Astrocyte (in vitro differentiated cells and primary cell): ENCODE measurements around the gene APPL1. TPM values are rescaled to one million over a fixed set of nuclear protein-coding genes. Genes with fewer than 3 reads are reported as not detected.

ENCODE experiments used
- DNase-seq: peaks from one replicate; pipeline ENCODE4 v3.0.0-alpha.2; 2010; ENCODE audit warnings: low read depth
- FAIRE-seq: peaks from 2 replicates; lab custom pipeline; 2011; peaks lifted over from hg19 to GRCh38; lab: Jason Lieb, UNC
- H2AFZ ChIP-seq: 2 replicates; pipeline ENCODE4 v1.6.0; 2012; ENCODE audit warnings: low read depth, low read length, inconsistent platforms
- H3K27ac ChIP-seq: 2 replicates; pipeline ENCODE4 v1.5.1; 2011; ENCODE audit warnings: low read depth, low read length, inconsistent platforms
- H3K27me3 ChIP-seq: 2 replicates; pipeline ENCODE4 v1.6.0; 2011; ENCODE audit warnings: low read length, inconsistent platforms; ENCODE audit not compliant: insufficient read depth
- H3K36me3 ChIP-seq: 2 replicates; pipeline ENCODE4 v1.5.1; 2011; ENCODE audit warnings: low read length, inconsistent platforms; ENCODE audit not compliant: insufficient read depth
- H3K4me1 ChIP-seq: 2 replicates; pipeline ENCODE4 v1.5.1; 2011; ENCODE audit warnings: low read length, inconsistent platforms; ENCODE audit not compliant: insufficient read depth
- H3K4me2 ChIP-seq: 2 replicates; pipeline ENCODE4 v1.6.0; 2012; ENCODE audit warnings: low read length, inconsistent platforms
- H3K4me3 ChIP-seq: 2 replicates; pipeline ENCODE4 v1.5.1; 2011; ENCODE audit warnings: low read depth, mild to moderate bottlenecking, low read length, inconsistent platforms; ENCODE audit not compliant: insufficient read depth
- H3K79me2 ChIP-seq: 2 replicates; pipeline ENCODE4 v1.6.0; 2012; ENCODE audit warnings: mild to moderate bottlenecking, low read length, inconsistent platforms; ENCODE audit not compliant: insufficient read depth
- H3K9ac ChIP-seq: 2 replicates; pipeline ENCODE4 v1.6.0; 2012; ENCODE audit warnings: mild to moderate bottlenecking, low read length, inconsistent platforms
- H3K9me3 ChIP-seq: 2 replicates; pipeline ENCODE4 v1.5.1; 2012; ENCODE audit warnings: low read depth, mild to moderate bottlenecking, low read length, inconsistent platforms; ENCODE audit not compliant: insufficient read depth
- H4K20me1 ChIP-seq: 2 replicates; pipeline ENCODE4 v1.6.0; 2012; ENCODE audit warnings: low read length, inconsistent platforms; ENCODE audit not compliant: insufficient read depth
- H3K27ac Mint-ChIP-seq: one replicate; pipeline ENCODE4 v1.8.0; 2021; ENCODE audit warnings: mild to moderate bottlenecking, mixed read lengths; ENCODE audit not compliant: unreplicated experiment
- H3K27me3 Mint-ChIP-seq: one replicate; pipeline ENCODE4 v1.8.0; 2021; ENCODE audit warnings: low read depth, mixed read lengths; ENCODE audit not compliant: unreplicated experiment
- H3K36me3 Mint-ChIP-seq: one replicate; pipeline ENCODE4 v1.8.0; 2021; ENCODE audit warnings: low read depth, mixed read lengths; ENCODE audit not compliant: unreplicated experiment
- H3K4me1 Mint-ChIP-seq: one replicate; pipeline ENCODE4 v1.8.0; 2021; ENCODE audit warnings: low read depth, mixed read lengths; ENCODE audit not compliant: unreplicated experiment
- H3K4me3 Mint-ChIP-seq: one replicate; pipeline ENCODE4 v1.8.0; 2021; ENCODE audit warnings: mild to moderate bottlenecking, moderate library complexity, mixed read lengths; ENCODE audit not compliant: unreplicated experiment
- H3K9me3 Mint-ChIP-seq: one replicate; pipeline ENCODE4 v1.8.0; 2021; ENCODE audit warnings: mild to moderate bottlenecking, mixed read lengths; ENCODE audit not compliant: unreplicated experiment
- EZH2 ChIP-seq: IDR thresholded peaks from 2 replicates; pipeline ENCODE4 v1.6.1; 2012; ENCODE audit warnings: mild to moderate bottlenecking, low read length, inconsistent platforms; ENCODE audit not compliant: insufficient read depth
- total RNA-seq: library from RNA; stranded (reverse); gene quantifications from 2 replicates; pipeline ENCODE4 v1.2.1, GENCODE V29; 2021
- TF ChIP-seq, protein P1 (sequence below): IDR thresholded peaks from 2 replicates; pipeline ENCODE4 v1.5.1; 2011; ENCODE audit warnings: low read depth, mild to moderate bottlenecking, inconsistent platforms, low read length, moderate library complexity; ENCODE audit not compliant: insufficient read depth

Gene APPL1
- total RNA-seq, 1 donor from 2014 or later = 27.7 TPM

DNA sequence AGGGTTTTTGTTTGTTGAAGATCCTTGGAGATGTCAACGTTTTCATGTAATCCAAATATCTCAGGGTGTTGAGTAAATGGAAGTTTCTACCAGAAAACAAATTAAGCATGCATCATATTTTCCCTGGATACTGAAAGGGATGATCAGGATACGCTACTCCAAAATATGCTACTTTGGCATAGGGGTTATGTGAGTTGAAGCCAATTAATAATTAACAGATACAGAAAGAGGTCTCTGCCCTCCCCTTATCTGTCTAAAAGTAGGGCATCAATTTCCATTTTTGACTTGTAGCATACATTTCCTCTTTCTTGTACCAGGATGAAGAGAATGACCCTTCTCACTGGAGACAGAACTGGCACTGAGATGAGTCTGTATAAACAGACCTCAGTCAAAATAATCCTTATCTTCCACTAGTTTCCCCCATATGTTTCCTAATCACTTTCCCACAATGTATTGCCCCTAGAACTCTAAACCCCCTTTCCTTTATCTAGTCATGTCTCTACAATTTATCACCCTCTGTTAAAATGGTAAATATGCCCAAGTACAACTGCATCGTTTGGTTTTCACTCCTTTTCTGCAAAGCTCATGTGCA lies 82.3 kb downstream of the APPL1 start:
- H3K4me3 ChIP-seq = no peak overlapping the region

DNA sequence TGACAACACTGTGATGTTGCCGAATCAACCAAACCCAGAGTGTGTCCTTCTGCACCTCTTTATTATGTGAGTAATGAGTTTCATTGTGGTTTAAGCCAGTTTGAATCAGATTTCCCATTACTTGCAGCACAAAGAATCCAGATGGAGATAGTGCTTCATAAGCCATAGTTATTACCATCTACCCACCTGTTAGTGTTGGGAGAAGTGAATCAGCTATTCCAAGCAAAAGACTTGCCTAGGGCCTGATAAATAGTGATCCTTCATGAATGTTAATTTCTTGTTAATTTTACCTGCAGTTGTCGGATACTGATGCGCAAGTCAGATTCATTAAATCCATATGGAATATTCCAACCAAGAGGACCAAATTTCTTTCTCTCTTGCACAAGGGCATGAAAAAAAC lies 86.7 kb downstream of the APPL1 start:
- Histone ChIP-seq H2AFZ (no peak overlapping the region), H3K9ac (no peak overlapping the region), H3K36me3 (no peaks in the 10 kb centered on the region), H3K4me2 (no peak overlapping the region), H4K20me1 (no peaks in the 10 kb centered on the region), H3K4me3 (no peak overlapping the region), H3K4me1 (no peaks in the 10 kb centered on the region), H3K27ac (no peak overlapping the region), H3K79me2 (no peaks in the 10 kb centered on the region), H3K27me3 (peaks cover 3% of the 10 kb centered on the region), H3K9me3 (no peaks in the 10 kb centered on the region)
- peaks cover 3% of the 10 kb centered on the region for H3K9me3 Mint-ChIP-seq
- DNase-seq (no peak), FAIRE-seq (no peak)
- H3K27me3 Mint-ChIP-seq = peaks cover 2% of the 10 kb centered on the region
- TF ChIP-seq, protein P1, sequence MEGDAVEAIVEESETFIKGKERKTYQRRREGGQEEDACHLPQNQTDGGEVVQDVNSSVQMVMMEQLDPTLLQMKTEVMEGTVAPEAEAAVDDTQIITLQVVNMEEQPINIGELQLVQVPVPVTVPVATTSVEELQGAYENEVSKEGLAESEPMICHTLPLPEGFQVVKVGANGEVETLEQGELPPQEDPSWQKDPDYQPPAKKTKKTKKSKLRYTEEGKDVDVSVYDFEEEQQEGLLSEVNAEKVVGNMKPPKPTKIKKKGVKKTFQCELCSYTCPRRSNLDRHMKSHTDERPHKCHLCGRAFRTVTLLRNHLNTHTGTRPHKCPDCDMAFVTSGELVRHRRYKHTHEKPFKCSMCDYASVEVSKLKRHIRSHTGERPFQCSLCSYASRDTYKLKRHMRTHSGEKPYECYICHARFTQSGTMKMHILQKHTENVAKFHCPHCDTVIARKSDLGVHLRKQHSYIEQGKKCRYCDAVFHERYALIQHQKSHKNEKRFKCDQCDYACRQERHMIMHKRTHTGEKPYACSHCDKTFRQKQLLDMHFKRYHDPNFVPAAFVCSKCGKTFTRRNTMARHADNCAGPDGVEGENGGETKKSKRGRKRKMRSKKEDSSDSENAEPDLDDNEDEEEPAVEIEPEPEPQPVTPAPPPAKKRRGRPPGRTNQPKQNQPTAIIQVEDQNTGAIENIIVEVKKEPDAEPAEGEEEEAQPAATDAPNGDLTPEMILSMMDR = no peak
- no peak for TF ChIP-seq EZH2
- no peaks in the 10 kb centered on the region for H3K4me1 Mint-ChIP-seq
- H3K36me3 Mint-ChIP-seq = no peaks in the 10 kb centered on the region
- H3K4me3 Mint-ChIP-seq = no peak overlapping the region
- H3K27ac Mint-ChIP-seq = no peak overlapping the region

More for the DNA sequence above, 82.3 kb downstream of the APPL1 start:
- H3K27ac Mint-ChIP-seq = no peak overlapping the region
- Histone ChIP-seq H3K4me1 (no peaks in the 10 kb centered on the region), H3K79me2 (no peaks in the 10 kb centered on the region), H3K36me3 (no peaks in the 10 kb centered on the region), H2AFZ (no peak overlapping the region), H3K27ac (no peak overlapping the region), H3K4me2 (no peak overlapping the region), H3K9ac (no peak overlapping the region), H3K27me3 (no peaks in the 10 kb centered on the region), H4K20me1 (no peaks in the 10 kb centered on the region), H3K9me3 (no peaks in the 10 kb centered on the region)
- no peaks in the 10 kb centered on the region for H3K4me1 Mint-ChIP-seq
- FAIRE-seq (no peak), DNase-seq (no peak)
- H3K9me3 Mint-ChIP-seq = no peaks in the 10 kb centered on the region
- no peak overlapping the region for H3K4me3 Mint-ChIP-seq
- no peaks in the 10 kb centered on the region for H3K36me3 Mint-ChIP-seq
- no peak for TF ChIP-seq EZH2
- TF ChIP-seq, protein P1 = no peak
- peaks cover 7% of the 10 kb centered on the region for H3K27me3 Mint-ChIP-seq

Other genes starting within 250 kb of the APPL1 start
- gene SPATA12, start 167.1 kb upstream of the APPL1 start, total RNA-seq = not detected in 2 replicates
- 8.7 and 13.0 TPM in 2 replicates for gene IL17RD, start 62.4 kb upstream of the APPL1 start, total RNA-seq
- 0.67 and 1.1 TPM in 2 replicates for gene HESX1, start 27.8 kb upstream of the APPL1 start, total RNA-seq
- gene ASB14, start 65.0 kb downstream of the APPL1 start, total RNA-seq = not detected in 2 replicates